ENCODE measurements around the gene C12orf60. TPM values are rescaled to one million over a fixed set of nuclear protein-coding genes. Genes with fewer than 3 reads are reported as not detected.
A peak's percentile ranks its signal among the peaks of the same experiment; 100 is the strongest.

The C12orf60 gene
- total and polyA plus RNA-seq, 2 of the 8 experiments (the other 6 are each of a cell fraction or from before 2014, with no cell fraction given), result 1.2 to 1.5 TPM

GRCh38 chr12:14803011-14803829 is at the start of gene C12orf60, which contains the start of gene WBP11 (continued):
- TF ChIP-seq BACH1 (IDR thresholded peaks at IDR 0.05; ENCODE audit: low read length) (no peak), BCL11A (IDR thresholded peaks at IDR 0.05; ENCODE audit: low read depth in 2 of 2, low read length in 2 of 2) (no peak), RBBP5 (IDR thresholded peaks at IDR 0.05; ENCODE audit: borderline replicate concordance, low read depth, low read length) (peak; percentile 99), TAF7 (optimal IDR thresholded peaks at IDR 0.05; ENCODE audit: borderline replicate concordance, low read depth, low read length) (peak; percentile 59), EGR1 (IDR thresholded peaks at IDR 0.05; ENCODE audit: borderline replicate concordance, low read depth, low read length) (no peak), RAD21 (IDR thresholded peaks at IDR 0.05 in 1 of 2, conservative IDR thresholded peaks at IDR 0.05 in 1 of 2; ENCODE audit: low read depth in 2 of 2, low read length in 2 of 2) (no peak), TCF12 (IDR thresholded peaks at IDR 0.05; ENCODE audit: low read depth, low read length) (no peak), POLR2A (IDR thresholded peaks at IDR 0.05; ENCODE audit: control extremely low read depth in 1 of 2, low read depth in 2 of 2, low read length in 2 of 2) (peak; percentile 90 to 95), TEAD4 (IDR thresholded peaks at IDR 0.05; ENCODE audit: low read depth, low read length) (peak; percentile 91), POLR2AphosphoS5 (IDR thresholded peaks at IDR 0.05; ENCODE audit: low read depth, low read length) (peak; percentile 92; the same call in 1 of the 2 replicates), EP300 (IDR thresholded peaks at IDR 0.05; ENCODE audit: borderline replicate concordance in 1 of 2, low read depth in 2 of 2, low read length in 2 of 2) (no peak)

Data from H1 (cell line).